GM19452 (cell line): ENCODE data around the gene GAPDHS.

Source experiments
- ATAC-seq: cut with Tn5 transposase; IDR thresholded peaks from one replicate; pipeline ENCODE4 v1.9.1; 2021; ENCODE audit not compliant: unreplicated experiment

The GAPDHS gene

DNA sequence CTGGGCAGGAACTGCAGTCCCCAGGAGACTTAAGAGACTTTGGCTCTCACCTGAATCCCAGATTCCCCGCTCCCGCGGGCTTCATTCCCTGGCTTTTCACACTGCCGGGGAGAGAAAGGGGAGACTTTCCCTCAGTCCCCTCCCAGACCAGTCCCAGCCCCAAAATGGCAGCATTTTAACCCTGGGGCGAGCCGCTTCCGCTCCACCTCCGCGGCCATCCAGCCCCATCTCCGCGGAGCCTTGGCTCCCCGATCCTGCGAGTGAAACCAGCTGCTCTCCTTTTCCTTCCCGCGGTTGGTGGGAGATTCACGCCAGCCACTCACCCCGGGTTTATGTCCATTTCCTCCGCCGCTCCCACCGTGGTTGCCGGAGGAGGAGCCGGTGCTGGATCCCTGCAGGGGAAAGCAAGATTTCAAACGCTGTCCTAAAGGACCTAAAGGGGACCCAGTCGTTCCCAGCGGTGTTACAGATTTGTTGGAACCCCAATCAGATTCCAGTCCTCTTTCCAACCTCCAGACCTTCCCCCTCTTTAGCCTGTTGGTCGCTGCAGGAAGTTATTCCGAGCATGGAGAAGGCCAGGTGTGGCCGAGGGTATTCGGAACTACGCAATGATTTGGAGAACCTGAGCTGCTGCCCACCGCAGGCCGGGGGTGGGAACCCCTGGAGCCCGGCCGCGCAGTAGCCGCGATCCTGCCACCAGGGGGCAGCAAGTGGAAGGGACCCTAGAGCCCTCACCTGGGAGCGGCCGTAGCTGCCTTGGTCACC lies 23.2 kb upstream of the GAPDHS start:
- ATAC-seq = no peak

DNA sequence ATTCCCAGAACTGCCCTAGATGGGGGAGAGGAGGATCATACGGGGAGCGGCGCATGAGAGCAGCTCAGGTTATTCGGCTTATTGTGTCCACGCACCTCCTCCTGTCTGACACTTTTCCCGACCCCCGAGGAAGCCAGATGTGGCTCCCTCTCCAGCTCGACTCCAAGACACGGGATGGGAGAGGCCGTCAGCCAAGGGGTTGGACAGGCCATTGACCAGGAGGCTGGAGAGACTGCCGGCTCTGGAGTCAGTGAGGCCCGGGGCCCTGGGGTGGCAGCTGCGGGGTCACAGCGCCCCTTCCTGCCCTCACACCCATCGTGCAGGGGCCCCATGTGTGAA lies 22.7 kb upstream of the GAPDHS start:
- no peak for ATAC-seq

DNA sequence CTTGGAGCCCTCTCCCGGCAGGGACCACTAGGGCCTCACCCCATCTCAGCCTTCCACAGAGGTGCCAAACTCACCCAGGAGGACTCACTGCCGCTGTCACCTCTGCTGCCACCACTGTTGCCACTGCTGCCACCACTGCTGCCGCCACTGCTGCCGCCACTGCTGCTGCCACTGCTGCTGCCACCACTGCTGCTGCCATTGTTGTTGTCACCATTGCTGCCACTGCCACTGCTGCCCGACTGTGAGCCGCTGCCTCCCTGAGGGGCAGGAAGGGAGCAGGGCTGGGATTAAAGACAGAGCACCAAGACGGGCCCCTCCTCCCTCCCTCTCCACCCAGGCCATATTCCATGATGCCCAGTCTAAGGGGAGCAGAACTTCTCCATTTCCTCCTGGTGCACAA lies 21.9 kb upstream of the GAPDHS start:
- no peak for ATAC-seq

DNA sequence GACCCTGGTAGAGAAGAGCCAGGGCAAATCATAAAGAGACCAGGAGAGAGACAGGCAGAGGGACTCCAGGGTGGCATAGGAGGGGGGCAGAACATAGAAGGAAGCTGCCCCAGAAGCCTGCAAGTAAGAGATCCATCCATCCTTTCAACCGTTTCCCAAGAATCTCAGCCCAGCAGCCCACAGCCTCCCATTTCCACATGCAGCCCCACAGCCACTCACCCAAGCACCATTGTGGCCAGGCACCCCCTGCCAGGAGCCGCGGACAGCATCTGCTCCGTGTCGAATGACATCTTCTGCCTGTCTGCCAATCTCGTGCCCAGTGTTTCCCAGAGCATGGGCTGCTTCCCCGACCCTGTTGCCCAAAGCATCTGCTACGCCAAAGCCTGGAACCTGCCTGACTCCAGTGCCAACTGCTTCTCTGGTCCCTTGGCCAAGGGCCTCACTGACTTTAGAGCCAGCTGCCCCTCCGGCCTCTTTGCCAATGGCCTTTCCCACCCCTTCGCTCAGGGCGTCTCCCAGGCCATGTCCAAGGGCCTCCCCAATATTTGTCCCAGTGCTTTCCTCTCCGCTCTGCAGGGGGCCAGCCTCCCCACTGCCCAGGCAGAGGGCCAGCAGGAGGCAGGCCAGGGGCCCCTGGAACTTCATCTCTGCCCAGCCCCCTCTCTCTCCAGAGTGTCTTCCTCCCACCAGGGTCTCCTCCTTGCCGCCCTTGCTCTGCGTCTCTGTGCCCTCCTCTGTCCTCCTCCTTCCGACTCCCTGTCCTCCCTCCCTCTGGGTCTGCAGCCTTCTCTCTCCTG lies 20.2 kb upstream of the GAPDHS start:
- no peak for ATAC-seq

DNA sequence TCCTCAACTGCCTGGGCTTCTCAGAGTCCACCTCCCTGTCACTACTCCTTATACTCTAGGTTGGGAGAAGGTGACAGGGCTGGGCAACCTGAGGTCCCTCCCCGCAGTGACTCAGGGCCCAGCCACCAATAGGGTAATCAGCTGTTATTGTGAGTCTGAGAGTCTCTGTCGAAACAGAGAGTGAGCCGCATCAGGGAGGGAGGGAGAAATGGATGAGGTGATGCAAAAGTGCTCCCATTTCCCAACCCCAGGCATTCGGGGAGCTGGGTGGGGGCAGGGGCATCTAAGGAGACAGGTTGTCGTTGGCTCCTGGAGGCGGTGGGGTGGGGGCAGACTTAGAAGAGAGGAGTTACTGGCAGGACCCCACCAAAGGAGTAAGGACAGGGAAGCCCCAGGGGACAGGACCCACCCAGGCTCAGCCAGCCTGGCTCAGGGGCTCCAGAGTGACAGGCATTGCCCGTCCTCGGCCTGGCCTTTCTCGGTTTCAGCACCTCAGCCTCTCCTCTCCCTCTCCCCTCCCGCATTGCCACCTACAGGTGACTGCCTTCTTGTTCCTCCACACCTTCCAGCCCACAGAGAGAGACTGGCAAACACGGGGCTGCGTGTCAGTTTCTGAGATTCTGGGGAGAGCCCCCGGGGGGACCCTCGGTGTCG lies 19.5 kb upstream of the GAPDHS start, which contains the start of gene DMKN:
TSS of gene DMKN (minus strand) at position 22 of the 654 bp plus-strand sequence. CDS start 174 bp downstream, outside the sequence.
- no peak for ATAC-seq

DNA sequence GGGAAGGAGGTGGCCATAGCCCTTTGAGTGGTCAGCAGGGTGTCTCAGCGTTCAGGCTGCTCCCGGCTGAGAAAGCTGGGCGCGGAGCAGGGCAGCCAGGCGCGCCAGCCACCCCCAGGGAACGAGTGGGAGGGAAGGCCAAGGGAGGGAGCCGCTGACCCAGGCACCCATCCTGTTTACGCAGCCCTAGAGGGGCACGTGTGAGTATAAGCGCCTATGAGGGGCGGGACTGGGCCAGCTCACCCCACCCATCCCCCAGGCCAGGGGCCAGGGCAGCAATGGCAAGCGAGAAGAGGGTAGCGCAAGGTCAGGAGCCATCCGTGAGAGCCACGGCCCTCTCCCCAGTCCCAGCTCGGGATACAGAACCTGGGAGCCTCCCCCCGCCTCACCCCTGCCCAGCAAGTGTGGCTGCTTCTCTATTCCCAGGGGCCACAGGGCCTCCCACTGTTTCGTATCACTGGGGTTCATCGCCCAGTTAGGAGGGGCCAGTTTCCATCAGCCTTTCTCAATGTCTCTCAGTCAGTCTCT lies 18.9 kb upstream of the GAPDHS start:
- no peak for ATAC-seq

DNA sequence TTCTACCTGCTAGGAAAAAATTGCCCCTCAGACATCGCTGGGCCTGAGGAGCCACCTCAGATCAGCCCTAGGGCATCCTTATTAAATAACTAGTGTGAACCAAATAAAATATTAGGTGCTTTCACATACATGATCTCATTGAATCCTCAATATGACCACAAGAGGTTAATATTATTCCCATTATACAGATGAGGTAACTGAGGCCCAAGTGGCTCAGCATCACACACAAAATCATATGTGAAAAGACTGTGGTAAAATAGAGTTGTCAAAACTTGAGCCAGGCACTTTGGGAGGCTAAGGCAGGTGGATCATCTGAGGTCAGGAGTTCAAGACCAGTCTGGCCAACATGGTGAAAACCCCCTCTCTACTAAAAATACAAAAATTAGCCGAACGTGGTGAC lies 16.9 kb upstream of the GAPDHS start:
- no peak for ATAC-seq

DNA sequence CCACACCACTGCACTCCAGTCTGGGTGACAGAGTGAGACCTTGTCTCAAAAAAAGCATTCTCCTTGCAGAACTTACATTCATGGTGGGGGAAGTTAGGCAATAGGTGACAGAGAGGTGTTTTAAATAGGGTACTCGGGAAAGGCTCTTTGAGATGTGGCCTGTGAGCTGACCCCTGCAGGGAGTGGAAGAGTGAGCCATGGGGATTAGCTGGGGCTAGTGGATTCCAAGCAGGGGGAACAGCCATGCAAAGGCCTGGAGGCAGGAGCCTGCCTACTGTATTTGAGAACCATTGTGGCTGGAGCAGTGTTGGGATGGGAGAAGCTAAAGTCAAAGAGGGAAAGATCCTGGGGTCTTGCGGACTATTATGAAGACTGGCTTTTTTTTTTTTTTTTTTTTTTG lies 15.9 kb upstream of the GAPDHS start:
- no peak for ATAC-seq

DNA sequence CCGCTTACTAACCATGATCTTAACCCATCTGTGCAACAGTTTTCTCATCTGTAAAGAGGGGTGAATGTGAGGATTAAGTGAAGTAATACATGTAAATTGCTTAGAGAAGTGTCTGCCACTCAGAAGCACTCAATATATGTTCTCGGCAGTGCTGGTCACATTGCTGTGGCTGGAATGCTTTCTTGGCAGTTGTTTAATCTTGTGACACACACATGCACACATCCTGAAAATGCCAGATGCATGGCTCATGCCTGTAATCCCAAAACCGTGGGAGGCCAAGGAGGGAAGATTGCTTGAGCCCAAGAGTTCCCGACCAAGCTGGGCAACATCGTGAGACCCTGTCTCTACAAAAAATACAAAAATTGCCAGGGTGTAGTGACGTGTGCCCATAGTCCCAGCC lies 14.9 kb upstream of the GAPDHS start:
- no peak for ATAC-seq

DNA sequence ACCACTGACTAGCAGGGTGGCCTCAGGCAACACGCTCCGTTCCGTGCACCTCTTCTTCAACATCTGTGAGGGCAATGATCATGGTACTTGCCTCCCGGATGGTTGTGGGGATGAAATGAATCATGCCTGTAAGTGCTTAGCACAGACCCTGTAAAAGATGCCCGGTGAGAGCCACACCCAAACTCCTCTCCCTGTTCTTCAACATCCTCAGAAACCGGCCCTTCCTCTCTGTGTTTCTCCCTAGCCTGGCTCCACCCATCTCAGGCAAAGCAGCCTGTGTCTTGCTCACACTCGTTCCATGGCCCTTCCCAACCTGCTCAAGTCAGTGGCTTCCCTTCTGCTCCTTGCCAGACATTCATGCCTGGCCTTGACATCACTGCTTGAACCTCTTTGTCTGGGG lies 14.0 kb upstream of the GAPDHS start:
- no peak for ATAC-seq

DNA sequence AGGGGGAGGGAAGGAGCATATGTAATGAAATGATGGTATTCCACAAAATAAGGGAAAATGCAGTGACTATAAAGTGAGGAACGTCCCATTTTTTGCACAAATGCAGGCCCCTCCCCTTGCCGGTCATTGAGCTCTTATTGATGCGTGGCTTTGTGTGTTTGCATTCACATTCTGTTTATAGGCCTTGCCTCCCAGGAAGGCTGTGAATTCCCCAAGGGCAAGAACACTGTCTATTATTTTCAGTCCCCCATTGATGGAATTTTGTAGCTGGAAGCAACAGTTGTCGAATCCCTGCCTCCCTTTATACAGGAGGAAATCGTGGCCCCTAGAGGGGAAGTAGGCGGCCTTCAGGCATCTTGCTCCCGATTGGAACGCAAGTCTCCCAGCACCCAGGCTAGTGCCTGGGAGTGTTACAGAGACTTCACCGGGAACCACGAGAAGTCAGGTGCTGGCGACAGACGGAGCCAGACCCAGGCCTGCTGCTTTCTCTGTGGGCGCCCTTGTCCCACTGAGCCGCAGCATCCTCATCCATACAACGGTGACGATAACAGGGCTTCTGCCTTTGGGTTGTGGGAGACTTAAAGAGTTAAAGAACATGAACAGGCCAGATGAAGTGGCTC lies 12.0 kb upstream of the GAPDHS start:
- no peak for ATAC-seq

DNA sequence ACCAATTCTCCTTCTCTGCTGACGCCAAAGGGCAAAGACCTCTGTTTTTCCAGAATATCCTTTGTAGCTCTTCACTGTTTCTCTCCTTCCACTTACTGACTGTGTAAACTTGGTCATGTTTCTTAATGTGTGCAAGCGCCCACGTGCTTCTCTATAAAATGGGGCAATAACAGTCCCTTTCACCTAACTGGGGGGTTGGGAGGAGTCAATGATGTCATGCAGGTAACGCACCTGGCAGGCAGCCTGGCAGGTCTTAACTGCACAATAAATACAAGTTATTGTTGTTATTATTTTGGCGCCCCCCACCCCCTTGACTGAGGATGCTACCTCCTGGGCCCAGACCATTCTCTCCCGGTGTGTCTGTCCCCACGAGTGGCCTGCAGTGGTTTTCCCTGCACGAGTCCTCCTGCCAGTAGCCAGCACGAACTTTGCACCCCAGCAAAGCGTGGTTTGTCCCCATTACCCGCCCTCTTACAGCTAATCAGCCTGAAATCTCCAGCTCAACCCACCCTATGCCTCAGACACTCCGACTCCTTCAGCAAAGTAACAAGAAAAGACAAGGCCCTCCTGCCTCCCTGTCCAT lies 10.4 kb upstream of the GAPDHS start:
- no peak for ATAC-seq

DNA sequence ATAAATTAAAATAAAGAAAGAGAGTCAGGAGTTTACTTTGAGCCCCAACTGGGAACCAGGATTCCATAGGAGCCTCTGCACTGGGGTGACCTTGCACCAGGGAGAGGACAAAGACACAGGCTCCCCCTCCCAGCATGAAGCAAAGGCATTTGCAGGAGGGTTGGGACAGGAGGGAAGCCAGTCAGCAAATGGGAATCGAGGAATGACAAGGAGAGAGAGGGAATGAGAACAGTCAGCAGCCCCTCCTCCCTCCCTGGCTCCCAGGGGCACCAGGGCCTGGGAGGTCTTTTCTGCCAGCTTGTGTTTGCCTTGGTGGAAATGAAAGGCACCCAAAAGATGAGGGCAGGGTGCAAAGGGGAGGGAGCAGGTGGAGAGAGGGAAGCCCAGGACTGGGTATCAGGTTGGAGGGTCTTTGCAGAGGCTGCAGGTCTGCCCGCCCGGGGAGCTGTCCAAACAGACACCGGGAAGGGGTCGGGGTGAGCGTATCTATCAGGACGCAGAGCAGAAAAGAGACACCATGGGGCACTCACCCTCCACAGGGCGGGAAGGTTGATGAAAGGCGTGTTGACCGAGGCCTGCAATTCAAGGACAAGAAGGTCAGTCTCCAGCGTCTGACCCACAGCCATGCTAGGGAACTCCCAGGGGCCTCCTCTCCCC lies 8.9 kb upstream of the GAPDHS start:
- ATAC-seq = no peak

DNA sequence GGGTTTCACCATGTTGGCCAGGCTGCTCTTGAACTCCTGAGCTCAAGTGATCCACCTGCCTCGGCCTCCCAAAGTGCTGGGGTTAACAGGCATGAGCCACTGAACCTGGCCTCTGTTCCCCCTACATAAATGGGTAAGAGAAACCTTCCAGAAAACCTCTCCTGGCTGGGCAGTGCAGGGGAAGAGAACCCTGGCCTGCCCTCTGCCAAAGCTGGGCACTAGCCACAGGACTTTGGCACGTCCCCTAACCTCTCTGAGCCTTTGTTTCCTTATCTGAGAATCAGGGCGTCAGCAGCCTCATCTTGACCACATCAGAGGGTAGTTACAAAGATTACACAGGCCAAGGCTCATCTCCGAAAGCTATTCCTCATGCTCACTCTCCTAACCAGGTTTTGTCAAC lies 7.4 kb upstream of the GAPDHS start:
- no peak for ATAC-seq

DNA sequence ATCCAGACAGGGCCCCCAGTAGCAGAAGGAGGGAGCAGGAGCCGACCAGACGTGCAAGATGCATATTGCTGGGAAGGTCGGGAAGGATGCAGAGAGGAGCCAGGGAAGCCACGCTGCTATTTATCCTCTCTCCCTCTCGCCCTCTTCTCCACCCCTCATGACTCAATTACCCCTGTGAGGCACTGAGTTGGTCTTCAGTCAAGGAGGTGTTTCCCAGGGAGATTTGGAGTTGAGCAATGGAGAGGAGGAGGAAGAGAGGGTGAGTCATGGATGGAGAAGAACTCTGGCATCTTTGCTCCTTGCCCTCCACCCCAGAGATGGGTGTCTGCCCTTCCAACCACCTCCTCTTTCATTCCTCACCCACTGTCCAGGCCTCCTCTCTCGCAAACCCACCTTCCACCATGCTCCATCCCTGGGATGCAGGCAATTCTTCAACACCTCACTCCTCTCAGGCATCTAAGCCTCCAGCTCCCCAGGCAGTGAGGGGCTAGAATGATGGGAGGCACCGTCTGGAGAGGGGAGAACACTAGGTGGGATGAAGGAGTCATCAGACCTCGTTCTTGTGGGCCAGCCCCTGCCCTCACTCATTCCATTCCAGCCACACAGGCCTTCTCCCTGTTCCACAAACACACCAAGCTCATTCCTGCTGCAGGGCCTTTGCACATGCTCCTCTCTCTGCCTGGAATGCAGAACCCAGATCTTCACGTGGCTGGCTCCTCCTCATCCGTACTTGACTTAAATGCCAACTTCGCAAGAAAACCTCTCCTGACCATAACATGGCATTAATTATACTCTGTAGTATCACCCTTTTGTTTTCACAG lies 4.8 kb upstream of the GAPDHS start, which contains the start of gene SBSN:
TSS of gene SBSN (minus strand) at position 94 of the 821 bp plus-strand sequence. CDS start at position 64, 30 bp downstream.
- no peak for ATAC-seq

DNA sequence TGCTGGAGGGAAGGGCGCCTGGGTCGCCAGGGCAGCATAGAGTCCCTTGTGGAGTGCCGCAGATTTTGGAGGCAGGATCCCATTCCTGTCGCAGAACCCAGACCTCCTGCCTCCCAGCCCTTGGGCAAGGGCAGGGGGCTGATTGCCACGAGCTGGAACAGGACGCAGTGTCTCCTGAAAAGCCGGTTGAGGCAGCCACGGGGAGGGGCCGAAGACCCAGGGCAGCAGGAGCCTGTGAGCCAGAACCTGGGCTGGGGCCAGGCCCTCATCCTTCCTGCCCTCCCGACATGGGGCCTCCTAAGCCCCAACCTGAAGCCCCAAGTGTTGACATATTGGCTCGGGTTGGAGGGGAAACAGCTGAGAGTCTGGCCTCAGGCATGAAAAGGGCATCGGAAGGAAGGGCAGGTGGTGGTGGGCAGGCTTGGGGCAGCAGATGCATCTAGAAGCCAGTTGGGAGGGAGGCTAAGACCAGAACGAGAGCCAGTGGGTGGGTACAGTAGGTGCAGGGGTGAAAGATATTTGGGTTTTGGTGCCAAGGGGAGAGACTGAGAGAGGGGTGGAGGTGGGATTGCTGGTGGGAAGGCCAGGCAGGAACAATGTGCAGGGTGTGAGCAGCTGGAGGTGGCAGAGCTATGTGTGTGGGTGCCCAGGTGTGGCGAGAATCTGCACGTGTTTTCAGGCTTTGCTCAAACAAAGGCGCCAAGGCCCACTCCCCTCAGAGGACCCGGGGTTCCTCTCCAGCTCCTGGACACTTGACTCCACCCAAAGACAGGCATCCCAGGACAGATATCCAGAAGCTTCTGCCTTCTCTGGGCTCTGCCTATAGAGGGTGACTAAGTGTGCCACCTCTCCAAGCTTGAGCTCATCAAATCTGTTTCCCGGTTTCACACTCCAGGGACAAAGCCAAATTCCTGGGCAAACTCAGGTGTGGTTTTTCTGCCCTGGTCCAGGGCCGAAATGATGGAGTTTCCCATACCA lies 3.7 kb upstream of the GAPDHS start:
- no peak for ATAC-seq

DNA sequence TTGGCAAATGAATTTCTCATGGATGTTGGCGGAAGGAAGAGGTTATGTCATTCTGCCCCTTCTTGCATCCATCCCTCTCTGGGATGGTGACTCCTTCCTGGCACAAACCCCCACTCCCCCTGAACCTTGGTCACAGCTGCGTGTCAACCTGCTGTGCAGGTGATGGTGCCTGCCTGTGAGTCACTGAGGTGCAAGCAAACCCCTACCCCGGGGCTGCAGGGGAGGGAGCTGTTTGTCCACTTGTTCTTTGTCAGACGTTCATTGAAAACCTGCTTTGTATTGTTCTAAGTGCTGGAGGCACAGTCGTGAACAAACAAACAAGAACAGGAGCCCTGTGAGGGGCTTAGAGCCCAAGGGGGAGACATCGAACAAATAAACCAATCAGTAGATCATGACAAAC lies 2.0 kb upstream of the GAPDHS start:
- ATAC-seq = no peak

DNA sequence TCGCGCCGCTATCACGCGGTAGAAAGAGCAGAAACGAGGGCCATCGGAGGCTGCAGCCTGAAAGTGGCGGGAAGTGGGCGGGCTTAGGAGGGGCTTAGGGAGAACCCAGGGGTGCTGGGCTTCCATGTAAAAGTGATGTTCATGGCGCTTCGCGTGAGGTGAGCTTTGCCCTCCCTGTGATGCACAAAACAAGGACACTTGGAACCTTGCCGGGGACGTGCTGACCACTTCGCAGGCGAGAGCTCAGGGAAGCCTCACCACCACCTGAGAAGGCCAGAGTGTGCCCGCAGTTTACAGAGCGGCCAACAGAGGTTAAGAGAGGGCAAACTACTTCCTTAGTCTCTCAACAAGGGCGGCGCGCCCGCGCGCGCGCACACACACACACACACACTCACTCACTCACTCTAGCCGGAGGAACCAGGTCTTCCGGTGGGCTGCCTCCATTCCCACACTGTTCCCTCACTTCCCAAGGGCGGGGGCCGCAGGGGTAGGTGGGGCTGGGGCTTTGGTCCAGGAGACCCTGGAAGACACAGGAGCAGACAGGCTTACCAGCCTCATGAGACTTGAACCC lies 651 bp downstream of the GAPDHS start:
- no peak for ATAC-seq
